Measurements from ENCODE around the gene RAD23A.
A peak's percentile ranks its signal among the peaks of the same experiment; 100 is the strongest.
"Not testable (repeated sequence)": the region's sequence is repeated elsewhere in the genome, so short reads cannot be mapped to it uniquely, and the experiment has no call there.

Gene RAD23A

GRCh38 chr19:12952488-12953137, 7.0 kb downstream of the RAD23A start:
- peak; percentile 86 for DNase-seq (ENCODE audit: low read depth)
- no peak for TF ChIP-seq CTCF (IDR thresholded peaks at IDR 0.05; ENCODE audit: low read length, missing control alignments)

GRCh38 chr19:12953138-12953798, 7.6 kb downstream of the RAD23A start:
- no peak for DNase-seq (ENCODE audit: low read depth)
- peak overlapping the region; percentile 3 for H3K4me3 ChIP-seq (replicated peaks; ENCODE audit: low read depth, low read length)
- no peak for TF ChIP-seq CTCF (IDR thresholded peaks at IDR 0.05; ENCODE audit: low read length, missing control alignments)

More at GRCh38 chr19:12952488-12953137, 7.0 kb downstream of the RAD23A start:
- no peak overlapping the region for H3K4me3 ChIP-seq (replicated peaks; ENCODE audit: low read depth, low read length)

- no peak for TF ChIP-seq CTCF (IDR thresholded peaks at IDR 0.05; ENCODE audit: low read length, missing control alignments)
- H3K4me3 ChIP-seq (replicated peaks; ENCODE audit: low read depth, low read length), result no peak overlapping the region
- DNase-seq (ENCODE audit: low read depth), result no peak
Observed at GRCh38 chr19:12953799-12954611, 8.3 kb downstream of the RAD23A start.

- DNase-seq (ENCODE audit: low read depth), result no peak
- no peak overlapping the region for H3K4me3 ChIP-seq (replicated peaks; ENCODE audit: low read depth, low read length)
- TF ChIP-seq CTCF (IDR thresholded peaks at IDR 0.05; ENCODE audit: low read length, missing control alignments), result no peak
Observed at GRCh38 chr19:12954612-12954962, 8.9 kb downstream of the RAD23A start.

- not testable (repeated sequence) for DNase-seq (ENCODE audit: low read depth)
- peak overlapping the region; percentile 93 for H3K4me3 ChIP-seq (replicated peaks; ENCODE audit: low read depth, low read length)
Observed at GRCh38 chr19:12955575-12955974, 9.9 kb downstream of the RAD23A start.

- H3K4me3 ChIP-seq (replicated peaks; ENCODE audit: low read depth, low read length), result peak overlapping the region; percentile 93
- no peak for TF ChIP-seq CTCF (IDR thresholded peaks at IDR 0.05; ENCODE audit: low read length, missing control alignments)
- DNase-seq (ENCODE audit: low read depth), result no peak
Observed at GRCh38 chr19:12955996-12956395, 10.3 kb downstream of the RAD23A start.
